GM12891 (cell line): ENCODE data around the gene DHFR2.

Source experiments
- POLR2A ChIP-seq: IDR thresholded peaks from 2 replicates; pipeline ENCODE4 v1.6.1; 2011; ENCODE audit warnings: low read depth, low read length, control low read depth
- POLR2AphosphoS5 ChIP-seq: IDR thresholded peaks from 2 replicates; pipeline ENCODE4 v1.6.1; 2011; ENCODE audit warnings: low read depth, low read length, control low read depth
- SPI1 ChIP-seq: IDR thresholded peaks from 2 replicates; pipeline ENCODE4 v1.6.1; 2011; ENCODE audit warnings: low read depth, low read length, control low read depth
- TAF1 ChIP-seq: IDR thresholded peaks from 2 replicates; pipeline ENCODE4 v1.6.1; 2011; ENCODE audit warnings: low read depth, low read length, control low read depth

DNA sequence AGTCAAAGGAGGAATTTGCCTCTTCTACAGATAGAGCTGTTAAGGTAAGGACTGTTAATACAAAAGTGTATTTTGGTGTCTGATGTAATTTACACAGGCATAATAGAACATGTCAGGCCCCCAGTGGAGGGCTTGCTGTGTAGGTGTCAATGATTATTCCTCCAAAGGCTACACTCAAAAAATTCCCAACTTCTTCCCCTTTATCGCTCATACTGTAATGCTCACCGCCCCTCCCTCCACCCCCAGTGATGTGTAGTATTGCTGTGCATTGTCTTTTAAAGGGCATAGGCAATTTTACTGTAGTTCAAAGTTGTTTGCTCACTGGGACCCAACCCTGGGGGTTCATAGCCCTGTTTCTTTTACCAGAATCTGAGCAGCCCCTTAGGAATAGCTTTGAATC lies 32.4 kb upstream of the DHFR2 start:
- no peak for TF ChIP-seq POLR2AphosphoS5
- TF ChIP-seq POLR2A: no peak
- no peak for TF ChIP-seq TAF1
- TF ChIP-seq SPI1: no peak
